Bone marrow (tissue), 2 donors: Measurements from ENCODE around the gene GNAI3.
A peak's percentile ranks its signal among the peaks of the same experiment; 100 is the strongest.

Experiments used
- DNase-seq, 2 donors: peaks; one replicate each; lab custom pipeline; 2025; lab: John Stamatoyannopoulos, UW

GNAI3 gene

GRCh38 chr1:109546311-109547109 is 1.9 kb upstream of the GNAI3 start:
- peak; percentile 20 to 89 for DNase-seq

- no peak for DNase-seq
Observed at GRCh38 chr1:109547463-109548320, 723 bp upstream of the GNAI3 start.

DNA sequence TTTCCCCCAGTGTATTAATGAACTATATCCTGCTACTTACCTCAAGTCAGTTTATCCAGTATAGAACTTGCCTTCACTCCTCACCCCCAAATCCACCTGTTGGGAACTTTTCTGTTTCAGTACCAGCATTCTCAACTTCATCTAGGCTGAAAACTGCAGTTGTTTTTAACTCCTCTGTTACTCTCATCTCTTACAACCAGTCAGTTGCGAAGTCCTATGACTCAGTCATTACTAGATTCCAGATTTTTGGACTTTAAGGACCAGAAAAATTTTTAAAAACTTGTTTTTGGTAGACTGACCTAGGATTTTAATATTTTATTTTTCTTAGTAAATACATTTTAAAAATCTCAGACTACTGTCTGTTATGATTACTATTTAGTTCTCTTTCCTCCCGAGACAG is 8.1 kb downstream of the GNAI3 start:
- no peak for DNase-seq

GRCh38 chr1:109557520-109557919 is 9.1 kb downstream of the GNAI3 start:
- DNase-seq = no peak

DNA sequence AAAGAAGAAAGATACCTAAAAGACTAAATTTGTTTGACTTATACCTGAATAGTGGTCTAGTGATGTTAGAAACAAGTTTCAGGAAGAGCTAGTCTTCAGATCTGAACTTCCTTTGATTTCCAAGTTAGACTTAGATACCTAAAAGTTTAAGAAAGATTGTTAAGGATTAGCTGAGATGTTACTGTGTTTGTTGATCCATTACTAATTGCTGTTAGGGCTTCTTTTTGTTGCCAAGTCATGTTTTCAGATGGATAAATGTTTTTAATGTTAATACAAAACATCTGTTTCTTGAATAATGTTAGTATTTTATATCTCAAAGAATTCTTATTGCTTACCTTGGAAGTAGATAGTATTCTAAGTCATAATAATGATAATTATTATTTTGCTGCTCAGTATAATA is 11.6 kb downstream of the GNAI3 start:
- no peak for DNase-seq

- no peak for DNase-seq
Observed at GRCh38 chr1:109564194-109564878, 15.9 kb downstream of the GNAI3 start.

DNA sequence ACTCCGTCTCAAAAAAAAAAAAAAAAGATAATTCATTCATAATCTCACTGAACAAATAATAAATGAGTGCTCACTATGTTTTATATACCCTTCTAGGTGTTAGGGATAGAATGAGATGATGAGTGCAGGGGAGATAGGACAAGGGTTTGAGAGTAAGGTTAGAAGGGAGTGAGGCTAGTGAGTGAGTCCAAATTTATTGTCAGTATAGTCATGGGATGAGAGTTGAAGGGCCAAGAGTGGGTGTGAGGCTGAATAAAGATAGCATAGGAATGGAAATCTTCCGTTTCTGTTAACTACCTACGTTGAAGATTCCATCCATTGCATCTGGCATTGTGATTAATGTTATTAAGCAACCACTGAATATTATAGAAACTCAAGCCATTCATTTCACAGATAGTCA is 16.8 kb downstream of the GNAI3 start:
- no peak for DNase-seq

DNA sequence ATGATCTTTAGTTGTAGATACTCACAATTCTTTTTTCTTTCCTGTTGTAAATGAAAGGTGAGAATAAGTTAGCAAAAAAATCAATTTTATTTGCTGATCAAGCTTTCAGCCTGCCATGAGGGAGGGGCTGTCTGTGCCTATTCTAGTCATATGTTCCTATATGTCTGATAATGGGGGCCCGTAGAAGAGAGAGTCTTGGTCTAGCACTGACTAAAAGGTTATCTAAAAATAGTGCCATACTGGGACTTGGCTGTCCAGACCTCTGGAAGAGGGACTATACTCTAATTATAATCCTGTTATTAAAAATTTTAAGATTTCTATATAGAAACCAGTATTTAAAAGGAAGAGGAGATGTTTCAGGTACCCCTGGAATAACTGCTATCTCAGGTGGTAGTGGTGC is 18.6 kb downstream of the GNAI3 start:
- no peak for DNase-seq

- DNase-seq = no peak
Observed at GRCh38 chr1:109567877-109568672, 19.7 kb downstream of the GNAI3 start.

- DNase-seq = no peak
Observed at GRCh38 chr1:109569323-109569722, 20.9 kb downstream of the GNAI3 start.

DNA sequence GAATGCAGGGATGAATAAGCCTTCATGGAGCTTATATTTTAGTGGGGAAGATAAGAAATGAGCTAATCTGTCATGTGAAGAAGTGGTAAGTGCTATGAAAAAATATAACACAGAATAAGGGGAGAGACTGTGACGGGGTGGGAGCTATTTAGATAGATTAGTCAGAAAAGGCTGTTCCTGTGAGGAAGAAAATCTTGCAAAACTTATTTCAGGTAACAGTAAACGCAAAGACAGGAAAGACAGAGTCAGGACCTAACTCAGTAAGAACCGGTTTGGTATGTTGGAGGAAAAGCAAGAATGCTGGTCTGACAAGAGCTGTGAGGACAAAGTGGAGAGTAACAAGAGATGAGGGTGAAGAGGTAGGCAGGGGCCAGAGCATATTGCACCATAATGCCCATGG is 22.0 kb downstream of the GNAI3 start:
- no peak for DNase-seq

- no peak for DNase-seq
Observed at GRCh38 chr1:109573785-109574184, 25.4 kb downstream of the GNAI3 start.

- DNase-seq = no peak
Observed at GRCh38 chr1:109578947-109579443, 30.6 kb downstream of the GNAI3 start.

DNA sequence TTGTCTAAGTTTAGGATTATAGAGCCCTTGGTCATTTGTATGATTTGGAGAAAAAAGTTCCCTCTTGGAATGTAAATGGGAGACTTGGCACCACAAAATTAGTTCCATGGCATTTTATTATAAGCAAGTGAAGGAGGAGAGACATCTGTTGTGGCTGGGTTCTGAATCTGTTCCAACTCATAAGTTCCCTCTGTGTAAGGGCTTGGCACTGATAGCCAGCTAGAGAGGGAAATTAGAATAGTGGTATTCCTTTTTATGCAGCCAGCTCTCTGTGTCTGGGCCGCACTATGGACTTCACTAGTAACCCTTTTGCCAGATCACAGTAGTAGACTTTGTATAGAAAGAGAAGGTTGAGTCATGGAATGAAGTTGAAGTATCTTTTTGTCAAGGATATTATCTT is 31.1 kb downstream of the GNAI3 start:
- no peak for DNase-seq

- DNase-seq = no peak
Observed at GRCh38 chr1:109582021-109582420, 33.6 kb downstream of the GNAI3 start.

GRCh38 chr1:109584766-109585165 is 36.4 kb downstream of the GNAI3 start:
- no peak for DNase-seq

GRCh38 chr1:109586055-109586454 is 37.6 kb downstream of the GNAI3 start:
- no peak for DNase-seq

GRCh38 chr1:109589177-109589576 is 40.8 kb downstream of the GNAI3 start:
- DNase-seq = no peak

DNA sequence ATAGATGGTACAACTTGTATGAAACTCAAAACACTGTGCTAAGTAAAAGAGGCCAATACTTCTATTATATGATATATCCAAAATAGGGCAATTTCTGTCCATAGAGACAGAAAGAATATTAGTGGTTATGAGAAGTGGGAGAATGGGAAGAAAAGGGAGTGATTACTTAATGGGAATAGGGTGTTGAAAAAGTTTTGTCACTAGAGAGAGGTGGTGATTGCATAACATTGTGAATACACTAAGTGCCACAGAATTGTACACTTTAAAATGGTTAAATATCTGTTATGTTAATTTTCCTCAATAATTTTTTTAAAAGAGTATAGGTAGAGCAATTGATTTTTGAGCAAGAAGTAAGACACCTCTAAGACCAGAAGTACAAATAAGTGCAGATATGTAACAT is 41.3 kb downstream of the GNAI3 start:
- no peak for DNase-seq

GRCh38 chr1:109592916-109593315 is 44.5 kb downstream of the GNAI3 start:
- DNase-seq = no peak

DNA sequence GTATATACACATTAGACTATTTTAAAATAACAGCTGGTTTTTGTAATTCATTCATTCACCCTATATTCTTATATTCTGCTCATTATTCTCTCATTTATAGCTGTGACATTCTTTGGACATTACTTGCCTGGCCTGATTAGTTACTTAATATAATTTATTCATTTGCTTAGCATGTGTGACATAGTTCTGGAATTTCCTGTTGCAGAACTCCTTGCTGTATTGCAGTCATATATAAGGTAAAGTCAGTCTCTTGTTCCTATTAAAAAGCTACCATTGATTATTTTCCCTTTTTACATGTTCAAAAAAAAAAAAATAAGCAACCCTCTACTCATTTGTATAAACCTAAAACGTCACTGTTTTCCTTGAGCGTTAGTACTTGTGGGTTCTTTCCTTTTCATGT is 47.1 kb downstream of the GNAI3 start:
- DNase-seq = no peak

DNA sequence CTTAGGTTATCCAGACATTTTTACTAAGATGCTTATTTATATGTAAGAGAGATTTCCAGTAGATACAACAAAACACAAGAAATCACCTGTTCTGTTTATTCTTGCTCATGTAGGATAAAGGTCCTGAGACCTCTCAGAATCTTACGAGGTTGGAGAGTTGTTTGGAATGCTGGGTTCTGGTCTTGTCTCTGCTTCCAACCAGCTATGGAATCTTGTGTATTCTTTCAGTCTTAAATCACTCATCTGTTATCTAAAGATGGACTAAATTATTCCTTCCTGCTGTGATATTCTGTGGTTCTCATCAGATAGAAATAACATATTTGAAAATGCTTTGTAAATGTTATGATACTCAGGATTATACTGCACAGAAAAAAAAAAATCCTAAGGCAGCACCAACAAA is 49.7 kb downstream of the GNAI3 start:
- no peak for DNase-seq
